ENCODE results near the gene APOO.

- TF ChIP-seq CTCF (optimal IDR thresholded peaks at IDR 0.05 in 1 of 3, IDR thresholded peaks at IDR 0.05 in 1 of 3, conservative IDR thresholded peaks at IDR 0.05 in 1 of 3; ENCODE audit: extremely low read depth in 1 of 3, insufficient read depth in 2 of 3, low read length in 3 of 3): no peak
- TF ChIP-seq EZH2 (IDR thresholded peaks at IDR 0.05; ENCODE audit: low read length): no peak
Observed at GRCh38 chrX:23826216-23826615, 81.5 kb downstream of the APOO start.
